Measurements from ENCODE around the gene RET.

RET gene

GRCh38 chr10:43170491-43170890 is 93.6 kb downstream of the RET start:
- DNase-seq (ENCODE audit: low read depth in 2 of 2): no peak

- DNase-seq (ENCODE audit: low read depth in 2 of 2): no peak
Measured at GRCh38 chr10:43172645-43173044, 95.8 kb downstream of the RET start.

GRCh38 chr10:43173120-43173519 is 96.3 kb downstream of the RET start:
- DNase-seq (ENCODE audit: low read depth in 2 of 2): no peak

DNA sequence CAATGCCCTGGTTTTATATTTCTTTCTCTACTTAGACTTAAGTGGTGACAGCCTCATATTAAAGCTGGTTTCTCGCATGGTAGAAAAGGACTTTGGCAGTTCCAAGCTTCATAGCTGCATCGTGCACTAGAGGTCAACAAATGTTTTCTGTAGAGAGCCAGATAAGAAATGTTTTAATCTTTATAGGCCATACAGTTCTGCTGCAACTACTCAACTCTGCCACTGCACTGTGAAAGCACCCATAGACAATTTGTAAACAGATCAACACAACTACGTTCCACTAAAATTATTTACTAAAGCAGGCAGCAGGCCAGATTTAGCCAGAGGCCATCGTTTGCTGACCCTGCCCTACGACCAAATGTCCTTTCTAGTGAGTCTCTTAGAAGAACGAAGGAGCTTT is 98.1 kb downstream of the RET start:
- DNase-seq (ENCODE audit: low read depth in 2 of 2): no peak

GRCh38 chr10:43176271-43176670 is 99.4 kb downstream of the RET start:
- no peak for DNase-seq (ENCODE audit: low read depth in 2 of 2)

GRCh38 chr10:43177595-43177994 is 100.7 kb downstream of the RET start:
- DNase-seq (ENCODE audit: low read depth in 2 of 2): no peak

Data from stimulated activated CD4-positive, alpha-beta T cell treated with anti-CD3 and anti-CD28 coated beads, Interleukin-1b, Interleukin-23, amount 100 ng/mL, for 1 hour (primary cell).